Upper lobe of right lung (tissue), 1 donor: ENCODE measurements around the gene ARX. TPM values are rescaled to one million over a fixed set of nuclear protein-coding genes. Genes with fewer than 3 reads are reported as not detected.

Experiments used
- ATAC-seq: fragments of 200-7000 bp; cut with Tn5 transposase; one replicate; pipeline ENCODE4 v1.9.1; 2020; ENCODE audit warnings: mild to moderate bottlenecking, moderate library complexity
- DNase-seq: peaks from one replicate; pipeline ENCODE4 v3.0.0-alpha.2; 2020
- H3K27ac ChIP-seq: fragments of 200-600 bp; one replicate; pipeline ENCODE4 v1.8.0; 2022
- H3K27me3 ChIP-seq: fragments of 200-600 bp; one replicate; pipeline ENCODE4 v1.8.0; 2022; ENCODE audit warnings: mild to moderate bottlenecking
- H3K36me3 ChIP-seq: fragments of 200-600 bp; one replicate; pipeline ENCODE4 v1.8.0; 2022
- H3K4me1 ChIP-seq: fragments of 200-600 bp; one replicate; pipeline ENCODE4 v1.8.0; 2022
- H3K4me3 ChIP-seq: fragments of 200-600 bp; one replicate; pipeline ENCODE4 v1.8.0; 2022; ENCODE audit warnings: mild to moderate bottlenecking
- H3K9me3 ChIP-seq: fragments of 200-600 bp; one replicate; pipeline ENCODE4 v1.8.0; 2022
- intact Hi-C: fragments of 100-400 bp; cut with DNase I; formaldehyde crosslinking; loops from one replicate; pipeline ENCODE4 v1.11.0; 2022
- total RNA-seq: library from RNA; stranded (reverse); fragmentation: NEBNext Ultra II Directional; extraction: Animal tissue kit (Norgen Biotek cat#: 25700); gene quantifications from one replicate; pipeline ENCODE4 v1.2.1, GENCODE V29; 2021
- TF ChIP-seq, protein P1 (sequence below): fragments of 200-600 bp; IDR thresholded peaks from one replicate; pipeline ENCODE4 v1.8.0; 2022; ENCODE audit warnings: antibody characterized with exemption
- donor health status: DM: no; HTN: yes; CAD: no; lungs with severe emphysema.

Gene ARX
- total RNA-seq, 1 donor from 2014 or later: not detected

DNA sequence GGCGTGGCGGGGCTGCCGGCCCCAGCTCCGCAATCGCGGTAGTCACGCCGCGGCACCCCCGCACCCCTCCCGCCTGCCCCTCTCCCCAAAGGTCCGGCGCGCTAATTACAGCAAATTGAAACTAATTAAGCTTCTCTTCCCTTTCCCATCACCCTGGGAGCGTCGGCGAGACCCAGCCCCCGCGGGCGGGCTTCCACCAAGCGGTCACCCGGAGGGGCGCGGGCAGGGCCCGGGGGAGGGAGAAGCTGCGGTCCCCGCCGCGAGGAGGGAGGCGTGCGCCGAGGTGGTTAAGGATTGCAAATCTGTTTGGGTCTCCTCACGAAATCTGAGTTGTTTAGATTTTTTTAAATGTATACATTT, 13.1 kb downstream of the ARX start:
- TF ChIP-seq, protein P1, sequence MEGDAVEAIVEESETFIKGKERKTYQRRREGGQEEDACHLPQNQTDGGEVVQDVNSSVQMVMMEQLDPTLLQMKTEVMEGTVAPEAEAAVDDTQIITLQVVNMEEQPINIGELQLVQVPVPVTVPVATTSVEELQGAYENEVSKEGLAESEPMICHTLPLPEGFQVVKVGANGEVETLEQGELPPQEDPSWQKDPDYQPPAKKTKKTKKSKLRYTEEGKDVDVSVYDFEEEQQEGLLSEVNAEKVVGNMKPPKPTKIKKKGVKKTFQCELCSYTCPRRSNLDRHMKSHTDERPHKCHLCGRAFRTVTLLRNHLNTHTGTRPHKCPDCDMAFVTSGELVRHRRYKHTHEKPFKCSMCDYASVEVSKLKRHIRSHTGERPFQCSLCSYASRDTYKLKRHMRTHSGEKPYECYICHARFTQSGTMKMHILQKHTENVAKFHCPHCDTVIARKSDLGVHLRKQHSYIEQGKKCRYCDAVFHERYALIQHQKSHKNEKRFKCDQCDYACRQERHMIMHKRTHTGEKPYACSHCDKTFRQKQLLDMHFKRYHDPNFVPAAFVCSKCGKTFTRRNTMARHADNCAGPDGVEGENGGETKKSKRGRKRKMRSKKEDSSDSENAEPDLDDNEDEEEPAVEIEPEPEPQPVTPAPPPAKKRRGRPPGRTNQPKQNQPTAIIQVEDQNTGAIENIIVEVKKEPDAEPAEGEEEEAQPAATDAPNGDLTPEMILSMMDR: no peak
- H3K4me3 ChIP-seq: no peak overlapping the region
- peaks cover 29% of the 10 kb centered on the region for H3K27me3 ChIP-seq

DNA sequence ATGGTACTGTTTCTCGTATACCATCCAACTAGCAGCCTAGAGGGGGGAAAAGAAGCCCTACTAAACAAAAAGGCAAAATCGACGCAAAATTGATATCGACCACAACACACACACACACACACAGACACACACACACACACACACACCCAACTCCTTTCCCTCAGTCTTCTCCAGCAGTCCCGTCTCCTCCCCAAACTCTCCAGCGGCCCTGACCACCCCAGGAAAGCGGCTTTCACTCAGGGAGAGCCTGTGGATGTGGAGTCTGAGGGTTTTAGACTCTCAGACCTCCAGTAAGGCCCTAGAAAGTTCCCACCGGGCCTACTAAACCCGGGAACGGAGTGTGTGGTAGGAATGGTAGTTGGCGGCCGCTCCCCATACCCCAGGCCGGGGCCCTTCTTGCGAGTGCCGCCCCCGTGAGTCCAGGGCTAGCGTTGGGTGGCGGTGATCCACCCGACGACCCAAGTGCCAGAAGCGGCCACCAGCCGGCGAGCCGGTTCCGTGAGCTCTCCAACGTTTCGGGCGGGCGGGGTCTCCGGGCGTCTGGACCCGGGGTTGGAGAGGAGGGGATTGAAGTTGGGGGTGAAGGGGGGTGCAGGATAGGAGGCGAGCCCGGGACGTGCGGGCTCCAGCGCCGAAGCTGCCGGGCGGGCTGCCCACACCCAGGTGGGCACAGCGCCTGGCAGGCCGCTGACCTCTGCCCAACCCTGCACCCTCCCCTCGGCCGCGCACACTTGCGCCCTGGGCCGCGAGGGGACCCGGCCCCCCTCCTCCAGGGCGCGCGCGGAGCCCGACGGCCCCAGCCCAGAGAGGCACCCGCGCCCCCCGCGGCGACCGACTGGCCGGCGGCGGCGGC, 13.7 kb downstream of the ARX start:
- Histone ChIP-seq H3K36me3 (no peaks in the 10 kb centered on the region), H3K27ac (no peak overlapping the region), H3K9me3 (no peaks in the 10 kb centered on the region), H3K4me3 (no peak overlapping the region), H3K27me3 (peaks cover 23% of the 10 kb centered on the region), H3K4me1 (peaks cover 9% of the 10 kb centered on the region)
- no peak for DNase-seq
- TF ChIP-seq, protein P1: no peak
- ATAC-seq: no peak
- intact Hi-C loops: no loop called here

More for the DNA sequence above, 13.1 kb downstream of the ARX start:
- Histone ChIP-seq H3K36me3 (no peaks in the 10 kb centered on the region), H3K9me3 (no peaks in the 10 kb centered on the region), H3K4me1 (peaks cover 9% of the 10 kb centered on the region), H3K27ac (no peak overlapping the region)
- intact Hi-C loops: no loop called here
- ATAC-seq: no peak
- DNase-seq: no peak

DNA sequence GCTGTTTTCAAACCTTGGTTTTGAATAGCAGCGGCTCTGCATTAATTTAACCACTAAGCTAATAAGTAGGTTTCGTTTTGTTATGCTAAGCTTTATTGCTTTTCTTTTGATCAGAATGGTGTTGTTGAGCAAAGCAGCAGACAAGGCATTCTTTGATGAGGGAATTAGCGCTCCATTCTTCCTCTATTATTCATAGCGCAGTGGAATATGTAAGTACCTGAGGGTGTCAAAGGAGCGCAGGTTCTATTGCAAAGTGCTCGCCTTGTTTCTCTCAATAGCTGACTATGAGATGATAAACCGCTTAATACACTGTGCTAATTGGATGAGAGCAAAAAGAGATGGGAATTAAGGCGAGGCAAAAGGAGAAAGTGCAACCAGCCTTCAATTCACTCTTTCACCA, 16.3 kb downstream of the ARX start:
- no peak overlapping the region for H3K4me3 ChIP-seq
- peaks cover 8% of the 10 kb centered on the region for H3K27me3 ChIP-seq
- ATAC-seq (no peak), DNase-seq (no peak)
- TF ChIP-seq, protein P1: no peak
- peaks cover 2% of the 10 kb centered on the region for H3K4me1 ChIP-seq
- H3K36me3 ChIP-seq: no peaks in the 10 kb centered on the region
- H3K27ac ChIP-seq: no peak overlapping the region
- no peaks in the 10 kb centered on the region for H3K9me3 ChIP-seq
- intact Hi-C loops: no loop called here

DNA sequence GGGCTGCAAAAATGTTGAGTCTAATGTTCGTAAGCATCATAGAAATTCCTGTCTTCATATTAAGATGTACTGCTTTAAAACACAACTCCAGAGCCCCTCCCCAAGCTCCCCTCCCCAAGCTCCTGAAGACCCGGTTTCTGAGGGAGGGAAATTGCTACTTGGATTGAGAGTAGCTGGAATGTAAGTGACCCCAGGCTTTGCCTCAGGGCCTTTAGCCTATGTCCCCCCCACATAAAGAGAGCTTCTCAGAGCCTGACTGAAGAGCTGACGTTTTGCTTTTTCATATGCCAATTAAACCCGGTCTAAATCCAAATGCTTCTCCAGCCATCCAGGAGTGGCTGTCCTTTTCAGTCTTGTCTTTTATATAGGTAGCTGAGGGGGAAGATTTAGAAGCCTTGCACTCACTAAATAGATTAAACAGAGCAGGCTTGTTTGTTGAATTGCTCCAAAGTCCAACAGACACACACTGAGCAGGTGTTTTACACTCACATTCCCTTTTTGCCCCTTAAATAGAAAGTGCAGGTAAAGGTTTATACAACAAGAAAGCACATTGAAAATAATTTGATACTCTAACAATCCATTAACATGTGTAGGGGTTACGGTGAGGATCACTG, 19.6 kb downstream of the ARX start:
- intact Hi-C loops: no loop called here
- DNase-seq: no peak
- H3K36me3 ChIP-seq: no peaks in the 10 kb centered on the region
- no peak for ATAC-seq
- H3K27me3 ChIP-seq: no peaks in the 10 kb centered on the region
- H3K9me3 ChIP-seq: no peaks in the 10 kb centered on the region
- H3K27ac ChIP-seq: no peak overlapping the region
- H3K4me3 ChIP-seq: no peak overlapping the region
- TF ChIP-seq, protein P1: no peak
- no peaks in the 10 kb centered on the region for H3K4me1 ChIP-seq

DNA sequence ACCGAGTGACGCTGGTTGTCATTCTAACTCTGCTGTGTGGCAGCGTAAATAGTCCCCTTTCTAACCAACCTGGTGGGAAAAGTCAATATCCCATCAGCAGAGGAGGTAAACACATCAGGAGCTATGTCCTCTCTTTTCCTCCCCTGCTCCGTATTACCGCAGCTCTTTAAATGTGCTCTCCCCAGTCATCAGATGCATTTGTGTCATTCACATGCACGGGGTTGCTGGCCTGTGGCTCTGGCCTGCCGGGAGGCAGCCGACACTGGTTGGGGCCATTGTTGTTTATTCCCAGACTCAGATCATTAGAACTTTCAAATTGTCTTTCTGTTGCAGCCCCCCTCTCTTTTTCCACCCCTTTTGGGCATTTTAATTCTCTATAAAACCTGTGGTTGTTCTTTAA, 21.9 kb downstream of the ARX start:
- Histone ChIP-seq H3K4me3 (no peak overlapping the region), H3K27me3 (no peaks in the 10 kb centered on the region), H3K36me3 (no peaks in the 10 kb centered on the region), H3K4me1 (no peaks in the 10 kb centered on the region), H3K27ac (no peak overlapping the region), H3K9me3 (no peaks in the 10 kb centered on the region)
- ATAC-seq: no peak
- intact Hi-C loops: no loop called here
- TF ChIP-seq, protein P1: no peak
- DNase-seq: no peak
